Esophagus squamous epithelium (tissue), 5 donors: ENCODE data around the gene RNF208. TPM values are rescaled to one million over a fixed set of nuclear protein-coding genes. Genes with fewer than 3 reads are reported as not detected.
"Not testable (repeated sequence)": the region's sequence is repeated elsewhere in the genome, so short reads cannot be mapped to it uniquely, and the experiment has no call there.

Source experiments
- DNase-seq: peaks from one replicate; lab custom pipeline; 2025; lab: John Stamatoyannopoulos, UW
- H3K27ac ChIP-seq, 4 donors: fragments of 200-600 bp; sonication (generic); one replicate each; pipeline ENCODE4 v1.5.1; 2016 to 2019; ENCODE audit warnings: mild to moderate bottlenecking in 1 of 4
- H3K27me3 ChIP-seq, 4 donors: fragments of 200-600 bp; sonication (generic); 1 replicate in 3 of 4; 2 replicates in 1 of 4; pipeline versions ENCODE4 v1.5.1 to v1.6.0; 2017 to 2021; ENCODE audit warnings: antibody characterized with exemption in 1 of 4
- H3K36me3 ChIP-seq, 3 donors: fragments of 200-600 bp; sonication (generic); one replicate each; pipeline ENCODE4 v1.5.1; 2016 to 2019
- H3K4me1 ChIP-seq, 3 donors: fragments of 200-600 bp; sonication (generic); one replicate each; pipeline ENCODE4 v1.5.1; 2017 to 2019
- H3K4me3 ChIP-seq, 4 donors: fragments of 200-600 bp; sonication (generic); 1 replicate in 3 of 4; 2 replicates in 1 of 4; pipeline ENCODE4 v1.5.1; 2016 to 2019; ENCODE audit warnings: mild to moderate bottlenecking in 2 of 4, moderate library complexity in 1 of 4
- H3K9me3 ChIP-seq, 3 donors: fragments of 200-600 bp; sonication (generic); one replicate each; pipeline ENCODE4 v1.5.1; 2016 to 2019
- CTCF ChIP-seq, 6 experiments: fragments of 450-650 bp in 4 of 6; fragments of 200-600 bp in 2 of 6; sonication (generic) in 2 of 6; IDR thresholded peaks; one replicate each; pipeline ENCODE4 v1.5.1; 2016 to 2019; ENCODE audit warnings: antibody characterized with exemption in 6 of 6, mild to moderate bottlenecking in 4 of 6, moderate library complexity in 4 of 6
- POLR2A ChIP-seq, 4 donors: fragments of 450-650 bp; IDR thresholded peaks; one replicate each; pipeline ENCODE4 v1.6.1; 2017; ENCODE audit warnings: antibody characterized with exemption in 4 of 4, mild to moderate bottlenecking in 4 of 4, moderate library complexity in 3 of 4
- WGBS, 2 donors: methylation state at CpG; one replicate each; pipeline ENCODE4 v1.1.5; 2018; 5-methylcytosine and 5-hydroxymethylcytosine counted together
- intact Hi-C: fragments of 100-400 bp; cut with DNase I; formaldehyde crosslinking; loops from one replicate; pipeline ENCODE4 v1.15.0; 2022
- total RNA-seq, 4 donors: library from RNA; depleted of rRNA; stranded (reverse); fragments of >200 nt; gene quantifications; one replicate each; pipeline ENCODE4 v1.1.0, GENCODE V29; 2016
- donor health status: DM: yes; HTN: yes; CAD: no.

The RNF208 gene
- total RNA-seq, 4 donors from 2014 or later, result 2.3 to 3.2 (median 2.5) TPM

GRCh38 chr9:137244486-137245449 lies 22.7 kb upstream of the RNF208 start:
- intact Hi-C loops, result no loop called here
- DNase-seq, result no peak

GRCh38 chr9:137243626-137244485 lies 21.8 kb upstream of the RNF208 start:
- DNase-seq, result no peak
- peaks cover 6 to 21% (median 21%) of the 10 kb centered on the region in 3 donors for H3K36me3 ChIP-seq
- peaks cover 30 to 64% (median 37%) of the 10 kb centered on the region in 3 donors for H3K4me1 ChIP-seq
- no peaks in the 10 kb centered on the region for H3K9me3 ChIP-seq
- peak overlapping the region in 2 of 4 donors; percentile 4 to 12 for H3K27ac ChIP-seq
- WGBS, 2 donors, result 56 to 83% methylated on average over 1 to 7 of the region's 15 CpGs
- no peaks in the 10 kb centered on the region for H3K27me3 ChIP-seq
- H3K4me3 ChIP-seq, result no peak overlapping the region
- TF ChIP-seq CTCF (IDR thresholded peaks at IDR 0.05), result no peak
- TF ChIP-seq POLR2A (IDR thresholded peaks at IDR 0.05), result no peak
- intact Hi-C loops, result no loop called here

More at GRCh38 chr9:137244486-137245449, 22.7 kb upstream of the RNF208 start:
- peak overlapping the region in 1 of 4 donors; percentile 4 for H3K27ac ChIP-seq
- peaks cover 28 to 55% (median 30%) of the 10 kb centered on the region in 3 donors for H3K4me1 ChIP-seq
- H3K9me3 ChIP-seq, result no peaks in the 10 kb centered on the region
- H3K36me3 ChIP-seq, result peaks cover 6 to 21% (median 21%) of the 10 kb centered on the region in 3 donors
- no peak overlapping the region for H3K4me3 ChIP-seq
- no peaks in the 10 kb centered on the region for H3K27me3 ChIP-seq
- WGBS, 2 donors, result 51% methylated on average over 7 of the region's 36 CpGs; no CpG with 5 or more reads in 1 of the 2 donors
- no peak for TF ChIP-seq POLR2A (IDR thresholded peaks at IDR 0.05)
- TF ChIP-seq CTCF (IDR thresholded peaks at IDR 0.05), result no peak

DNA sequence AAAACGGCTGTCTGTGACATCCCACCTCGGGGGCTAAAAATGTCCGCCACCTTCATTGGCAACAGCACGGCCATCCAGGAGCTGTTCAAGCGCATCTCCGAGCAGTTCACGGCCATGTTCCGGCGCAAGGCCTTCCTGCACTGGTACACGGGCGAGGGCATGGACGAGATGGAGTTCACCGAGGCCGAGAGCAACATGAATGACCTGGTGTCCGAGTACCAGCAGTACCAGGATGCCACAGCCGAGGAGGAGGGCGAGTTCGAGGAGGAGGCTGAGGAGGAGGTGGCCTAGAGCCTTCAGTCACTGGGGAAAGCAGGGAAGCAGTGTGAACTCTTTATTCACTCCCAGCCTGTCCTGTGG lies 21.2 kb upstream of the RNF208 start:
- peaks cover 6 to 21% (median 21%) of the 10 kb centered on the region in 3 donors for H3K36me3 ChIP-seq
- peak overlapping the region in 2 of 4 donors; percentile 86 to 97 for H3K4me3 ChIP-seq
- WGBS, 2 donors, result 77% methylated on average over 6 of the region's 18 CpGs; no CpG with 5 or more reads in 1 of the 2 donors
- H3K4me1 ChIP-seq, result peaks cover 34 to 70% (median 37%) of the 10 kb centered on the region in 3 donors
- intact Hi-C loops, H3K27me3 ChIP-seq, H3K9me3 ChIP-seq, DNase-seq, H3K27ac ChIP-seq: not testable (repeated sequence)

GRCh38 chr9:137242269-137243203 lies 20.5 kb upstream of the RNF208 start:
- Histone ChIP-seq H3K4me1 (peaks cover 34 to 77% (median 37%) of the 10 kb centered on the region in 3 donors), H3K27me3 (no peaks in the 10 kb centered on the region), H3K9me3 (no peaks in the 10 kb centered on the region), H3K36me3 (peaks cover 6 to 21% (median 21%) of the 10 kb centered on the region in 3 donors), H3K27ac (peak overlapping the region; percentile 94 to 100 (median 98)), H3K4me3 (peak overlapping the region; percentile 74 to 97 (median 88))
- intact Hi-C loops, result no loop called here
- TF ChIP-seq CTCF (IDR thresholded peaks at IDR 0.05) (no peak), POLR2A (IDR thresholded peaks at IDR 0.05) (no peak)
- WGBS, 2 donors, result 40 to 49% methylated on average over 14 to 15 of the region's 36 CpGs
- no peak for DNase-seq
